Activated CD4-positive, alpha-beta T cell treated with anti-CD3 and anti-CD28 coated beads, Interleukin-2, amount 10 ng/mL, durations not matched to agents 24 days and 14 days (primary cell): ENCODE measurements around the gene FOXN3. TPM values are rescaled to one million over a fixed set of nuclear protein-coding genes. Genes with fewer than 3 reads are reported as not detected.

Experiments
- DNase-seq: peaks from one replicate; pipeline ENCODE4 v3.0.0; 2022
- H3K27ac Mint-ChIP-seq: one replicate; pipeline ENCODE4 v1.8.0; 2022; ENCODE audit warnings: mild to moderate bottlenecking, mixed read lengths
- H3K27me3 Mint-ChIP-seq: one replicate; pipeline ENCODE4 v1.8.0; 2022; ENCODE audit warnings: mixed read lengths
- H3K36me3 Mint-ChIP-seq: one replicate; pipeline ENCODE4 v1.8.0; 2022; ENCODE audit warnings: low read depth, mild to moderate bottlenecking, mixed read lengths
- H3K4me1 Mint-ChIP-seq: one replicate; pipeline ENCODE4 v1.8.0; 2021; ENCODE audit warnings: mixed read lengths
- H3K4me3 Mint-ChIP-seq: one replicate; pipeline ENCODE4 v1.8.0; 2022; ENCODE audit warnings: mild to moderate bottlenecking, moderate library complexity, mixed read lengths
- H3K9me3 Mint-ChIP-seq: one replicate; pipeline ENCODE4 v1.8.0; 2021; ENCODE audit warnings: mixed read lengths
- intact Hi-C: fragments of 100-400 bp; cut with micrococcal nuclease; formaldehyde crosslinking; loops from one replicate; pipeline ENCODE4 v1.15.1; 2023
- total RNA-seq: library from RNA; stranded (reverse); gene quantifications from 2 replicates; pipeline ENCODE4 v1.2.3, GENCODE V29; 2022

The FOXN3 gene
- total RNA-seq, 1 donor from 2014 or later: 80.0 TPM

GRCh38 chr14:89187501-89187900 lies 229.5 kb downstream of the FOXN3 start:
- no peak for DNase-seq
- H3K9me3 Mint-ChIP-seq: no peaks in the 10 kb centered on the region
- no peak overlapping the region for H3K27ac Mint-ChIP-seq
- H3K4me1 Mint-ChIP-seq: no peaks in the 10 kb centered on the region
- intact Hi-C loops: no loop called here
- peaks cover 14% of the 10 kb centered on the region for H3K36me3 Mint-ChIP-seq
- no peak overlapping the region for H3K4me3 Mint-ChIP-seq
- H3K27me3 Mint-ChIP-seq: no peaks in the 10 kb centered on the region

GRCh38 chr14:89186856-89187376 lies 230.1 kb downstream of the FOXN3 start:
- no peaks in the 10 kb centered on the region for H3K4me1 Mint-ChIP-seq
- no peak for DNase-seq
- no peak overlapping the region for H3K4me3 Mint-ChIP-seq
- intact Hi-C loops: no loop called here
- H3K36me3 Mint-ChIP-seq: peaks cover 14% of the 10 kb centered on the region
- H3K9me3 Mint-ChIP-seq: no peaks in the 10 kb centered on the region
- no peaks in the 10 kb centered on the region for H3K27me3 Mint-ChIP-seq
- no peak overlapping the region for H3K27ac Mint-ChIP-seq

GRCh38 chr14:89185919-89186855 lies 230.8 kb downstream of the FOXN3 start:
- Mint-ChIP-seq H3K27ac (no peak overlapping the region), H3K4me1 (no peaks in the 10 kb centered on the region), H3K27me3 (no peaks in the 10 kb centered on the region), H3K9me3 (no peaks in the 10 kb centered on the region), H3K4me3 (no peak overlapping the region), H3K36me3 (peaks cover 14% of the 10 kb centered on the region)
- DNase-seq: no peak
- intact Hi-C loops: no loop called here

GRCh38 chr14:89184952-89185351 lies 232.1 kb downstream of the FOXN3 start:
- Mint-ChIP-seq H3K27ac (no peak overlapping the region), H3K9me3 (no peaks in the 10 kb centered on the region), H3K36me3 (peaks cover 10% of the 10 kb centered on the region), H3K4me3 (no peak overlapping the region), H3K27me3 (no peaks in the 10 kb centered on the region), H3K4me1 (no peaks in the 10 kb centered on the region)
- DNase-seq: no peak
- intact Hi-C loops: no loop called here

- Mint-ChIP-seq H3K9me3 (no peaks in the 10 kb centered on the region), H3K4me3 (no peak overlapping the region), H3K27me3 (no peaks in the 10 kb centered on the region), H3K4me1 (peaks cover 5% of the 10 kb centered on the region), H3K36me3 (peaks cover 5% of the 10 kb centered on the region), H3K27ac (no peak overlapping the region)
- no peak for DNase-seq
- intact Hi-C loops: no loop called here
Observed at GRCh38 chr14:89182326-89182725, 234.7 kb downstream of the FOXN3 start.

- Mint-ChIP-seq H3K4me3 (no peak overlapping the region), H3K27me3 (no peaks in the 10 kb centered on the region), H3K9me3 (no peaks in the 10 kb centered on the region), H3K4me1 (peaks cover 5% of the 10 kb centered on the region), H3K36me3 (peaks cover 8% of the 10 kb centered on the region), H3K27ac (peak overlapping the region; percentile 36)
- DNase-seq: no peak
- intact Hi-C loops: no loop called here
Observed at GRCh38 chr14:89180546-89180945, 236.5 kb downstream of the FOXN3 start.

- H3K4me3 Mint-ChIP-seq: no peak overlapping the region
- H3K27me3 Mint-ChIP-seq: no peaks in the 10 kb centered on the region
- peaks cover 8% of the 10 kb centered on the region for H3K36me3 Mint-ChIP-seq
- DNase-seq: no peak
- no peaks in the 10 kb centered on the region for H3K9me3 Mint-ChIP-seq
- no peak overlapping the region for H3K27ac Mint-ChIP-seq
- peaks cover 5% of the 10 kb centered on the region for H3K4me1 Mint-ChIP-seq
- intact Hi-C loops: loop anchor here (5.0 kb wide), 2 partner anchors 97 to 587 kb away; no protein-coding TSS in a partner anchor
Observed at GRCh38 chr14:89179891-89180404, 237.1 kb downstream of the FOXN3 start.

GRCh38 chr14:89178800-89179535 lies 238.1 kb downstream of the FOXN3 start:
- DNase-seq: no peak
- Mint-ChIP-seq H3K9me3 (no peaks in the 10 kb centered on the region), H3K4me1 (peaks cover 5% of the 10 kb centered on the region), H3K4me3 (no peak overlapping the region), H3K27me3 (no peaks in the 10 kb centered on the region), H3K36me3 (peaks cover 12% of the 10 kb centered on the region), H3K27ac (no peak overlapping the region)
- intact Hi-C loops: loop anchor here (5.0 kb wide), 2 partner anchors 98 to 588 kb away; no protein-coding TSS in a partner anchor

- intact Hi-C loops: loop anchor here (5.0 kb wide), 2 partner anchors 99 to 589 kb away; no protein-coding TSS in a partner anchor
- no peaks in the 10 kb centered on the region for H3K9me3 Mint-ChIP-seq
- H3K4me1 Mint-ChIP-seq: peaks cover 5% of the 10 kb centered on the region
- H3K27ac Mint-ChIP-seq: no peak overlapping the region
- no peak for DNase-seq
- peaks cover 11% of the 10 kb centered on the region for H3K36me3 Mint-ChIP-seq
- no peak overlapping the region for H3K4me3 Mint-ChIP-seq
- no peaks in the 10 kb centered on the region for H3K27me3 Mint-ChIP-seq
Observed at GRCh38 chr14:89178376-89178775, 238.7 kb downstream of the FOXN3 start.

- intact Hi-C loops: loop anchor here (2.0 to 5.0 kb wide), 3 partner anchors 101 to 739 kb away; no protein-coding TSS in a partner anchor
- no peak for DNase-seq
- H3K27ac Mint-ChIP-seq: no peak overlapping the region
- H3K27me3 Mint-ChIP-seq: no peaks in the 10 kb centered on the region
- H3K4me1 Mint-ChIP-seq: peaks cover 5% of the 10 kb centered on the region
- H3K36me3 Mint-ChIP-seq: peaks cover 15% of the 10 kb centered on the region
- H3K9me3 Mint-ChIP-seq: no peaks in the 10 kb centered on the region
- H3K4me3 Mint-ChIP-seq: no peak overlapping the region
Observed at GRCh38 chr14:89175881-89176799, 240.9 kb downstream of the FOXN3 start.

GRCh38 chr14:89171628-89172027 lies 245.4 kb downstream of the FOXN3 start:
- H3K27me3 Mint-ChIP-seq: no peaks in the 10 kb centered on the region
- peaks cover 35% of the 10 kb centered on the region for H3K36me3 Mint-ChIP-seq
- H3K4me1 Mint-ChIP-seq: peaks cover 3% of the 10 kb centered on the region
- H3K27ac Mint-ChIP-seq: no peak overlapping the region
- intact Hi-C loops: no loop called here
- no peak for DNase-seq
- no peaks in the 10 kb centered on the region for H3K9me3 Mint-ChIP-seq
- H3K4me3 Mint-ChIP-seq: no peak overlapping the region

GRCh38 chr14:89171168-89171567 lies 245.9 kb downstream of the FOXN3 start:
- peaks cover 33% of the 10 kb centered on the region for H3K36me3 Mint-ChIP-seq
- no peak overlapping the region for H3K4me3 Mint-ChIP-seq
- H3K4me1 Mint-ChIP-seq: peaks cover 3% of the 10 kb centered on the region
- H3K27me3 Mint-ChIP-seq: no peaks in the 10 kb centered on the region
- no peak overlapping the region for H3K27ac Mint-ChIP-seq
- no peak for DNase-seq
- intact Hi-C loops: no loop called here
- no peaks in the 10 kb centered on the region for H3K9me3 Mint-ChIP-seq

GRCh38 chr14:89167705-89168104 lies 249.3 kb downstream of the FOXN3 start:
- intact Hi-C loops: no loop called here
- no peak overlapping the region for H3K4me3 Mint-ChIP-seq
- H3K9me3 Mint-ChIP-seq: no peaks in the 10 kb centered on the region
- peaks cover 15% of the 10 kb centered on the region for H3K4me1 Mint-ChIP-seq
- H3K27ac Mint-ChIP-seq: no peak overlapping the region
- no peak for DNase-seq
- H3K36me3 Mint-ChIP-seq: peaks cover 34% of the 10 kb centered on the region
- H3K27me3 Mint-ChIP-seq: no peaks in the 10 kb centered on the region
